Kidney (tissue), 14 donors: ENCODE measurements around the gene C17orf75. TPM values are rescaled to one million over a fixed set of nuclear protein-coding genes. Genes with fewer than 3 reads are reported as not detected.
"Not testable (repeated sequence)": the region's sequence is repeated elsewhere in the genome, so short reads cannot be mapped to it uniquely, and the experiment has no call there.

Source experiments
- DNase-seq, 5 donors: peaks; one replicate each; pipeline ENCODE4 v3.0.0-alpha.2; 2013 to 2020
- FAIRE-seq: peaks from 2 replicates; lab custom pipeline; 2012; peaks lifted over from hg19 to GRCh38; lab: Jason Lieb, UNC
- H3K27ac ChIP-seq, 2 donors: one replicate each; pipeline ENCODE4 v1.7.0; 2013; ENCODE audit warnings: low read depth in 2 of 2, low read length in 2 of 2, inconsistent platforms in 1 of 2
- H3K27me3 ChIP-seq: one replicate; pipeline ENCODE4 v1.7.1; 2013; ENCODE audit warnings: low read length, inconsistent platforms; ENCODE audit not compliant: control insufficient read depth, insufficient read depth
- H3K36me3 ChIP-seq, 3 donors: one replicate each; pipeline versions ENCODE4 v1.7.0 to v1.7.1; 2013; ENCODE audit warnings: low read length in 3 of 3, control low read depth in 1 of 3, inconsistent platforms in 1 of 3; ENCODE audit not compliant: insufficient read depth in 3 of 3, control insufficient read depth in 2 of 3
- H3K4me1 ChIP-seq, 3 donors: one replicate each; pipeline versions ENCODE4 v1.7.0 to v1.7.1; 2013; ENCODE audit warnings: low read length in 3 of 3, inconsistent platforms in 1 of 3, low read depth in 1 of 3; ENCODE audit not compliant: control insufficient read depth in 2 of 3, insufficient read depth in 2 of 3
- H3K4me3 ChIP-seq, 3 donors: one replicate each; pipeline versions ENCODE4 v1.7.0 to v1.8.1; 2013; ENCODE audit warnings: low read length in 3 of 3, control low read depth in 1 of 3, inconsistent platforms in 1 of 3
- H3K9ac ChIP-seq, 3 donors: one replicate each; pipeline versions ENCODE4 v1.7.0 to v1.7.1; 2013; ENCODE audit warnings: low read length in 3 of 3, control low read depth in 1 of 3, inconsistent platforms in 1 of 3
- H3K9me3 ChIP-seq, 3 donors: one replicate each; pipeline versions ENCODE4 v1.7.0 to v1.7.1; 2013; ENCODE audit warnings: low read length in 3 of 3, control low read depth in 1 of 3, inconsistent platforms in 1 of 3; ENCODE audit not compliant: control insufficient read depth in 2 of 3, insufficient read depth in 1 of 3
- CTCF ChIP-seq: IDR thresholded peaks from 3 replicates; pipeline ENCODE4 v1.5.1; 2012; ENCODE audit warnings: mild to moderate bottlenecking, moderate library complexity, borderline replicate concordance; ENCODE audit not compliant: insufficient read depth; ENCODE audit errors: extremely low read depth
- intact Hi-C: fragments of 100-400 bp; cut with DNase I; formaldehyde crosslinking; loops from one replicate; pipeline ENCODE4 v1.11.1; 2022
- polyA plus RNA-seq: library from polyadenylated mRNA; stranded (reverse); fragments of 350-450 nt; fragmentation: Illumina TruSeq; extraction: RNeasy Lipid Tissue Mini Kit (QIAGEN cat#74804); gene quantifications from one replicate; pipeline ENCODE4 v1.2.3, GENCODE V29; 2014; ENCODE audit warnings: low read depth, low replicate concordance; ENCODE audit not compliant: insufficient read depth
- total RNA-seq: library from RNA; stranded (reverse); fragmentation: NEBNext Ultra II Directional; extraction: Animal tissue kit (Norgen Biotek cat#: 25700); gene quantifications from one replicate; pipeline ENCODE4 v1.2.1, GENCODE V29; 2021
- donor health status: control.
- donor health status: control.
- donor health status: control.
- donor health status: control.
- donor health status: control.
- donor health status: DM: yes; HTN: yes; CAD: no.
- donor health status: Normal renal cell carcinoma (clear cell type).

Gene C17orf75
- total and polyA plus RNA-seq, 2 donors from 2014 or later = 19.4 to 31.6 TPM

GRCh38 chr17:32319548-32319905 lies 22.4 kb downstream of the C17orf75 start:
- Histone ChIP-seq H3K9ac (no peak overlapping the region), H3K4me3 (no peak overlapping the region), H3K27me3 (no peaks in the 10 kb centered on the region), H3K4me1 (peaks cover 0 to 3% (median 0%) of the 10 kb centered on the region in 3 donors), H3K9me3 (no peaks in the 10 kb centered on the region), H3K27ac (no peak overlapping the region), H3K36me3 (no peaks in the 10 kb centered on the region)
- peak; percentile 96 for TF ChIP-seq CTCF
- peak; percentile 23 for FAIRE-seq
- intact Hi-C loops = no loop called here
- DNase-seq = peak; percentile 65 to 86 (median 74)

- peak in 2 of 5 donors; percentile 55 to 65 for DNase-seq
- no peak for FAIRE-seq
- no peaks in the 10 kb centered on the region for H3K9me3 ChIP-seq
- no peak overlapping the region for H3K27ac ChIP-seq
- H3K27me3 ChIP-seq = no peaks in the 10 kb centered on the region
- H3K4me3 ChIP-seq = no peak overlapping the region
- no peaks in the 10 kb centered on the region for H3K36me3 ChIP-seq
- TF ChIP-seq CTCF = no peak
- intact Hi-C loops = no loop called here
- no peak overlapping the region for H3K9ac ChIP-seq
- H3K4me1 ChIP-seq = no peaks in the 10 kb centered on the region
These were observed 23.9 kb downstream of the C17orf75 start for GRCh38 chr17:32318071-32318470.

DNA sequence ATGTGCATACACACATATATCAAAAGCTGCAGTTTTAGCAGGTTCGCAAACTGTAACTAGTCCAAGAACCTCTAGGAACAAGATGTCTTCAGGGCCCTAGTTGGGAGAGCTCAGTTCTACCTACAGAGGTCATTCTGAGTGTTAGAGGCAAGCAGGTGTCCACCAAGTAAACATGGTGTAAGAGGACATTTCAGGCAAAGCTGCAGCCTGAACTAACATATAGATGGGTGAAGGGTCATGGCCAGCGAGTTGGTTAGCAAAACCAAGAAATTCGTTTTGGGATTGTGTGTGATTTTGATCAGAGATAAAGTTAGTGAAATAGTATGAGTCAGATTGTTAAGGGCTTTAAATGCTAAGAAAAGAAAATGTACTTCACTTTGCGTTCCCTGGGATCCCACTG lies 24.6 kb downstream of the C17orf75 start:
- intact Hi-C loops = no loop called here
- no peak for TF ChIP-seq CTCF
- H3K36me3 ChIP-seq = no peaks in the 10 kb centered on the region
- no peaks in the 10 kb centered on the region for H3K4me1 ChIP-seq
- no peak overlapping the region for H3K27ac ChIP-seq
- DNase-seq (no peak), FAIRE-seq (no peak)
- H3K9ac ChIP-seq = no peak overlapping the region
- no peaks in the 10 kb centered on the region for H3K9me3 ChIP-seq
- no peak overlapping the region for H3K4me3 ChIP-seq
- H3K27me3 ChIP-seq = no peaks in the 10 kb centered on the region

DNA sequence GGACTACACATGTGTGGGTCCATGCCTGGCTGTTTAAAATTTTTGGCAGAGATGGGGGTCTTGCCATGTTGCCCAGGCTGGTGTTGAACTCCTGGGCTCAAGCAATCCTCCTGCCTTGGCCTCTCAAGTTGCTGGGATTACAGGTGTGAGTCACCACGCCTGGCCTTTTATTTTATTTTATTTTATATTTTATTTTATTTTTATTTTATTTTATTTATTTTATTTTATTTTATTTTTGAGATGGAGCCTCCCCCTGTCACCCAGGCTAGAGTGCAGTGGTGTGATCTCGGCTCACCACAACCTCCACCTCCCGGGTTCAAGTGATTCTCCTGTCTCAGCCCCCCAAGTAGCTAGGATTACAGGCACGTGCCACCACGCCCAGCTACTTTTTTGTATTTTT lies 25.3 kb downstream of the C17orf75 start:
- H3K9me3 ChIP-seq, H3K4me3 ChIP-seq, H3K36me3 ChIP-seq, intact Hi-C loops, H3K9ac ChIP-seq, FAIRE-seq, H3K27me3 ChIP-seq, DNase-seq, H3K27ac ChIP-seq, H3K4me1 ChIP-seq: not testable (repeated sequence)
